ENCODE measurements around the gene C12orf60. TPM values are rescaled to one million over a fixed set of nuclear protein-coding genes. Genes with fewer than 3 reads are reported as not detected.

C12orf60 gene
- polyA plus RNA-seq, 1 experiment = 1.0 TPM

GRCh38 chr12:14814014-14814413 is 10.5 kb downstream of the C12orf60 start, which contains the start of gene SMCO3:
TSS of gene SMCO3 (minus strand) at chr12:14814182. CDS start at chr12:14806680, 7,502 bp downstream.
- Histone ChIP-seq H3K27ac (ENCODE audit: low read depth, low read length) (no peak within 1 kb of the TSS), H3K27me3 (ENCODE audit: control insufficient read depth, insufficient read depth, low read length) (no peaks in the 10 kb centered on the region), H3K4me3 (ENCODE audit: low read depth, low read length) (no peak within 1 kb of the TSS), H3K9me3 (ENCODE audit: control insufficient read depth, insufficient read depth, low read length) (no peaks in the 10 kb centered on the region)
- TF ChIP-seq CTCF (IDR thresholded peaks at IDR 0.05; ENCODE audit: low read depth, low read length) = no peak
- CTCF ChIA-PET = interaction anchor here (1.0 kb wide), 1 partner anchor 181 kb away, joined by 3 read pairs; no protein-coding TSS in a partner anchor
- POLR2A ChIA-PET = no interaction called here
- DNase-seq (ENCODE audit: low read depth, low spot score) = no peak

GRCh38 chr12:14824012-14824634 is 20.7 kb downstream of the C12orf60 start:
- Histone ChIP-seq H3K4me3 (ENCODE audit: low read depth, low read length) (no peak overlapping the region), H3K27ac (ENCODE audit: low read depth, low read length) (no peak overlapping the region), H3K27me3 (ENCODE audit: control insufficient read depth, insufficient read depth, low read length) (no peaks in the 10 kb centered on the region), H3K9me3 (ENCODE audit: control insufficient read depth, insufficient read depth, low read length) (no peaks in the 10 kb centered on the region)
- ChIA-PET CTCF (no interaction called here), POLR2A (no interaction called here)
- no peak for DNase-seq (ENCODE audit: low read depth, low spot score)
- TF ChIP-seq CTCF (IDR thresholded peaks at IDR 0.05; ENCODE audit: low read depth, low read length) = no peak

- no peak for TF ChIP-seq CTCF (IDR thresholded peaks at IDR 0.05; ENCODE audit: low read depth, low read length)
- ChIA-PET CTCF (no interaction called here), POLR2A (no interaction called here)
- H3K27me3 ChIP-seq (ENCODE audit: control insufficient read depth, insufficient read depth, low read length) = no peaks in the 10 kb centered on the region
- H3K4me3 ChIP-seq (ENCODE audit: low read depth, low read length) = no peak overlapping the region
- DNase-seq (ENCODE audit: low read depth, low spot score) = no peak
- no peaks in the 10 kb centered on the region for H3K9me3 ChIP-seq (ENCODE audit: control insufficient read depth, insufficient read depth, low read length)
- no peak overlapping the region for H3K27ac ChIP-seq (ENCODE audit: low read depth, low read length)
Observed at GRCh38 chr12:14825256-14825655, 21.8 kb downstream of the C12orf60 start.

GRCh38 chr12:14826491-14826890 is 23.0 kb downstream of the C12orf60 start:
- no peak for TF ChIP-seq CTCF (IDR thresholded peaks at IDR 0.05; ENCODE audit: low read depth, low read length)
- CTCF ChIA-PET = interaction anchor here (1.0 kb wide), 1 partner anchor 21 kb away, joined by 3 read pairs; no protein-coding TSS in a partner anchor
- no peak for DNase-seq (ENCODE audit: low read depth, low spot score)
- H3K9me3 ChIP-seq (ENCODE audit: control insufficient read depth, insufficient read depth, low read length) = no peaks in the 10 kb centered on the region
- no peak overlapping the region for H3K27ac ChIP-seq (ENCODE audit: low read depth, low read length)
- POLR2A ChIA-PET = no interaction called here
- no peaks in the 10 kb centered on the region for H3K27me3 ChIP-seq (ENCODE audit: control insufficient read depth, insufficient read depth, low read length)
- H3K4me3 ChIP-seq (ENCODE audit: low read depth, low read length) = no peak overlapping the region

GRCh38 chr12:14827043-14827442 is 23.6 kb downstream of the C12orf60 start:
- TF ChIP-seq CTCF (IDR thresholded peaks at IDR 0.05; ENCODE audit: low read depth, low read length) = no peak
- H3K4me3 ChIP-seq (ENCODE audit: low read depth, low read length) = no peak overlapping the region
- no peaks in the 10 kb centered on the region for H3K27me3 ChIP-seq (ENCODE audit: control insufficient read depth, insufficient read depth, low read length)
- ChIA-PET POLR2A (no interaction called here), CTCF (interaction anchor here (1.0 kb wide), 1 partner anchor 21 kb away, joined by 3 read pairs; no protein-coding TSS in a partner anchor)
- H3K9me3 ChIP-seq (ENCODE audit: control insufficient read depth, insufficient read depth, low read length) = no peaks in the 10 kb centered on the region
- no peak overlapping the region for H3K27ac ChIP-seq (ENCODE audit: low read depth, low read length)
- DNase-seq (ENCODE audit: low read depth, low spot score) = no peak

Data from AG04450 (cell line).